HG03066 (cell line): ENCODE measurements around the gene FAM162B.
"Not testable (repeated sequence)": the region's sequence is repeated elsewhere in the genome, so short reads cannot be mapped to it uniquely, and the experiment has no call there.

Experiments
- ATAC-seq: cut with Tn5 transposase; IDR thresholded peaks from one replicate; pipeline ENCODE4 v1.9.1; 2021; ENCODE audit warnings: low read depth; ENCODE audit not compliant: unreplicated experiment

The FAM162B gene

GRCh38 chr6:116764961-116765841, at the start of gene FAM162B:
Gene FAM162B, minus strand, starts transcription at chr6:116765719. Its CDS starts 143 bp downstream, at chr6:116765576.
- ATAC-seq = no peak

GRCh38 chr6:116812051-116812650, 46.6 kb upstream of the FAM162B start:
- no peak for ATAC-seq

- no peak for ATAC-seq
Measured at GRCh38 chr6:116801971-116802370, 36.5 kb upstream of the FAM162B start.

GRCh38 chr6:116799945-116800344, 34.4 kb upstream of the FAM162B start:
- no peak for ATAC-seq

GRCh38 chr6:116797585-116797984, 32.1 kb upstream of the FAM162B start:
- no peak for ATAC-seq

- ATAC-seq = no peak
Measured at GRCh38 chr6:116793224-116793623, 27.7 kb upstream of the FAM162B start.

GRCh38 chr6:116783852-116784251, 18.3 kb upstream of the FAM162B start:
- ATAC-seq = no peak

GRCh38 chr6:116779573-116780164, 14.2 kb upstream of the FAM162B start:
- ATAC-seq = peak; percentile 78

- ATAC-seq = no peak
Measured at GRCh38 chr6:116773886-116774285, 8.4 kb upstream of the FAM162B start.

GRCh38 chr6:116772450-116772849, 6.9 kb upstream of the FAM162B start:
- ATAC-seq = no peak

- ATAC-seq = no peak
Measured at GRCh38 chr6:116767715-116768114, 2.2 kb upstream of the FAM162B start.

- ATAC-seq = no peak
Measured at GRCh38 chr6:116766506-116767176, 1.1 kb upstream of the FAM162B start.

GRCh38 chr6:116764629-116764960, 924 bp downstream of the FAM162B start:
- ATAC-seq = no peak

- ATAC-seq = no peak
Measured at GRCh38 chr6:116763906-116764628, 1.5 kb downstream of the FAM162B start.

- ATAC-seq = no peak
Measured at GRCh38 chr6:116763048-116763447, 2.5 kb downstream of the FAM162B start.

- no peak for ATAC-seq
Measured at GRCh38 chr6:116762235-116762634, 3.3 kb downstream of the FAM162B start.

GRCh38 chr6:116761779-116762178, 3.7 kb downstream of the FAM162B start:
- no peak for ATAC-seq

- no peak for ATAC-seq
Measured at GRCh38 chr6:116745176-116745575, 20.3 kb downstream of the FAM162B start.

GRCh38 chr6:116741571-116741970, 23.9 kb downstream of the FAM162B start:
- ATAC-seq = no peak

GRCh38 chr6:116740486-116740885, 25.0 kb downstream of the FAM162B start:
- not testable (repeated sequence) for ATAC-seq
